NCI-H146 treated with DMSO at 0.1 percent for 48 hours (cell line): ENCODE results near the gene FUCA1.
"Not testable (repeated sequence)": the region's sequence is repeated elsewhere in the genome, so short reads cannot be mapped to it uniquely, and the experiment has no call there.

Experiments
- DNase-seq: peaks from one replicate; lab custom pipeline; 2025; ENCODE audit not compliant: unreplicated experiment; lab: John Stamatoyannopoulos, UW

The FUCA1 gene

GRCh38 chr1:23843644-23844043 lies 24.4 kb downstream of the FUCA1 start:
- no peak for DNase-seq

- DNase-seq = peak; percentile 10
Measured at GRCh38 chr1:23838401-23838866, 29.7 kb downstream of the FUCA1 start.

GRCh38 chr1:23837908-23838307 lies 30.2 kb downstream of the FUCA1 start:
- DNase-seq = no peak

GRCh38 chr1:23836037-23836436 lies 32.1 kb downstream of the FUCA1 start:
- no peak for DNase-seq

GRCh38 chr1:23834156-23834555 lies 33.9 kb downstream of the FUCA1 start:
- DNase-seq = not testable (repeated sequence)

- DNase-seq = no peak
Measured at GRCh38 chr1:23827717-23828116, 40.4 kb downstream of the FUCA1 start.

- DNase-seq = not testable (repeated sequence)
Measured at GRCh38 chr1:23826590-23826989, 41.5 kb downstream of the FUCA1 start.

- no peak for DNase-seq
Measured at GRCh38 chr1:23825762-23826522, 42.1 kb downstream of the FUCA1 start.

GRCh38 chr1:23825076-23825761 lies 42.9 kb downstream of the FUCA1 start, which contains the start of gene HMGCL:
Gene HMGCL (minus strand): TSS chr1:23825429. CDS start chr1:23825415, 14 bp downstream.
- DNase-seq = peak; percentile 56

GRCh38 chr1:23824711-23825075 lies 43.4 kb downstream of the FUCA1 start:
- DNase-seq = no peak

- DNase-seq = no peak
Measured at GRCh38 chr1:23823767-23824166, 44.3 kb downstream of the FUCA1 start.

GRCh38 chr1:23817633-23818032 lies 50.5 kb downstream of the FUCA1 start:
- DNase-seq = no peak

- DNase-seq = no peak
Measured at GRCh38 chr1:23816906-23817305, 51.2 kb downstream of the FUCA1 start.

- DNase-seq = no peak
Measured at GRCh38 chr1:23816361-23816760, 51.7 kb downstream of the FUCA1 start.

GRCh38 chr1:23814016-23814415 lies 54.1 kb downstream of the FUCA1 start:
- no peak for DNase-seq

GRCh38 chr1:23810818-23811540 lies 57.1 kb downstream of the FUCA1 start:
- peak; percentile 16 for DNase-seq

- peak; percentile 22 for DNase-seq
Measured at GRCh38 chr1:23809751-23810171, 58.3 kb downstream of the FUCA1 start.

- DNase-seq = no peak
Measured at GRCh38 chr1:23807453-23807852, 60.6 kb downstream of the FUCA1 start.

- no peak for DNase-seq
Measured at GRCh38 chr1:23806280-23806679, 61.8 kb downstream of the FUCA1 start.

GRCh38 chr1:23805025-23805424 lies 63.1 kb downstream of the FUCA1 start:
- no peak for DNase-seq

- no peak for DNase-seq
Measured at GRCh38 chr1:23804183-23804835, 63.8 kb downstream of the FUCA1 start.
